ENCODE measurements around the gene FERMT3. TPM values are rescaled to one million over a fixed set of nuclear protein-coding genes. Genes with fewer than 3 reads are reported as not detected.

The FERMT3 gene
- total and polyA plus RNA-seq, 2 of the 13 experiments (the other 11 are each of a cell fraction or from before 2014, with no cell fraction given): 0.29 TPM; not detected in 1

DNA sequence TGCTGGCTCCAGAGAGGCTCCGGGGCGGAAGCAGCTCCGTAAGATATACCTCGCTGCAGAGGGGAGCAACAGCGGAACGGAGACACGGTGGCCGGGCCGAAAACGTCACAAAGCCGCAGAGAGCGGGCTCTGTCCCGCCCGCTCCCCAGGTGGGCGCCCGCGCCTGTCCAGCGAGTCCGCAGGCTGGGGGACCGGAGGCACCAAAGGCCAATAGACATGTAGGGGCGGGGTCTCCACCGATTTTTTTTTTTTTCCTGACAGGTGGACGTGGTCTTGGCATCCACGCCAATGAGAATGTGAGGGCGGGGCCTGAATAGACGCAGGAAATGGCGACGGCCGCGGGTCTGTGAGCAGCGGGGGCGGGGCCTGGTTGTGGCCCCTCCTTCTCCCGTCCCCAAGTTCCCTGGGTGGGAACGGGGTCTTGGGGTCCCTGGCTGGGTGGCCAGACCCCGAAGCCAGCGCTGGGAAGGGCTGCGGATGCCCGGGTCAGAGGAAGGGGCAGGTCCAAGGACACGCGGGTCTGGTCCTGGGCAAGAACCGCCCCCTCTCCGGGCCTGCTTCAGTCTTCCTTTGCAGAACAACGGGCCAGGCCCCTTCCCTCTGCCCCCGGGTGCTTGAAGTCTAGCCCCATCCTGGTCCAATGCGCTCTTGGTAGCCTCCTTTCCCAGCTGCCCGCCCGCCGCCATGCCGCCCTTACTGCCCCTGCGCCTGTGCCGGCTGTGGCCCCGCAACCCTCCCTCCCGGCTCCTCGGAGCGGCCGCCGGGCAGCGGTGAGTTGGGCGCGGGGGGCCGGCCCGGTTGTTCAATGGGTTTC is 23.9 kb downstream of the FERMT3 start, which contains the start of gene DNAJC4 (continued):
- TF ChIP-seq ASH2L (IDR thresholded peaks at IDR 0.05; ENCODE audit: insufficient read length, low read depth, low read length) (no peak), DMAP1 (CRISPR knock-in tag; IDR thresholded peaks at IDR 0.05) (peak; percentile 68), ZNF772 (CRISPR knock-in tag; IDR thresholded peaks at IDR 0.05) (peak; percentile 81; the same call in 1 of the 2 replicates), SKI (IDR thresholded peaks at IDR 0.05; ENCODE audit: partially characterized antibody) (peak; percentile 25), ZEB1 (IDR thresholded peaks at IDR 0.05; ENCODE audit: insufficient replicate concordance, low read depth) (peak; percentile 52), ZNF224 (CRISPR knock-in tag; IDR thresholded peaks at IDR 0.05) (0 out of 2 replicates have a peak, but pooled peaks have one; percentile 81), POLR2G (IDR thresholded peaks at IDR 0.05; ENCODE audit: low read depth, low read length) (peak; percentile 78), BCL3 (CRISPR knock-in tag; IDR thresholded peaks at IDR 0.05) (0 out of 2 replicates have a peak, but pooled peaks have one; percentile 22), HNRNPLL (IDR thresholded peaks at IDR 0.05; ENCODE audit: low read depth, low read length, poor library complexity, severe bottlenecking) (peak; percentile 62), NFKB2 (CRISPR knock-in tag; IDR thresholded peaks at IDR 0.05; ENCODE audit: borderline replicate concordance) (peak; percentile 38; the same call in 1 of the 2 replicates), ISL2 (CRISPR knock-in tag; IDR thresholded peaks at IDR 0.05) (peak; percentile 23; the same call in 1 of the 2 replicates), KAT8 (CRISPR knock-in tag; IDR thresholded peaks at IDR 0.05) (peak; percentile 58), ZNF546 (CRISPR knock-in tag; conservative IDR thresholded peaks at IDR 0.05) (no peak), ZNF263 (CRISPR knock-in tag; IDR thresholded peaks at IDR 0.05) (0 out of 2 replicates have a peak, but pooled peaks have one; percentile 21), ZNF747 (CRISPR knock-in tag; IDR thresholded peaks at IDR 0.05; ENCODE audit: borderline replicate concordance) (peak; percentile 24; the same call in 1 of the 2 replicates), ZNF329 (CRISPR knock-in tag; IDR thresholded peaks at IDR 0.05; ENCODE audit: low read depth) (0 out of 2 replicates have a peak, but pooled peaks have one; percentile 66), YEATS4 (CRISPR knock-in tag; IDR thresholded peaks at IDR 0.05; ENCODE audit: borderline replicate concordance) (peak; percentile 34; the same call in 1 of the 2 replicates), RORA (CRISPR knock-in tag; IDR thresholded peaks at IDR 0.05) (no peak), NR2F2 (IDR thresholded peaks at IDR 0.05; ENCODE audit: borderline replicate concordance, low read depth) (peak; percentile 36; the same call in 1 of the 2 replicates), MXI1 (IDR thresholded peaks at IDR 0.05; ENCODE audit: borderline replicate concordance, low read depth, low read length) (peak; percentile 84; the same call in 1 of the 3 replicates)
- TF ChIP-seq, protein P1, sequence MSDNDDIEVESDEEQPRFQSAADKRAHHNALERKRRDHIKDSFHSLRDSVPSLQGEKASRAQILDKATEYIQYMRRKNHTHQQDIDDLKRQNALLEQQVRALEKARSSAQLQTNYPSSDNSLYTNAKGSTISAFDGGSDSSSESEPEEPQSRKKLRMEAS (IDR thresholded peaks at IDR 0.05): peak; percentile 24
- TF ChIP-seq, protein P2, sequence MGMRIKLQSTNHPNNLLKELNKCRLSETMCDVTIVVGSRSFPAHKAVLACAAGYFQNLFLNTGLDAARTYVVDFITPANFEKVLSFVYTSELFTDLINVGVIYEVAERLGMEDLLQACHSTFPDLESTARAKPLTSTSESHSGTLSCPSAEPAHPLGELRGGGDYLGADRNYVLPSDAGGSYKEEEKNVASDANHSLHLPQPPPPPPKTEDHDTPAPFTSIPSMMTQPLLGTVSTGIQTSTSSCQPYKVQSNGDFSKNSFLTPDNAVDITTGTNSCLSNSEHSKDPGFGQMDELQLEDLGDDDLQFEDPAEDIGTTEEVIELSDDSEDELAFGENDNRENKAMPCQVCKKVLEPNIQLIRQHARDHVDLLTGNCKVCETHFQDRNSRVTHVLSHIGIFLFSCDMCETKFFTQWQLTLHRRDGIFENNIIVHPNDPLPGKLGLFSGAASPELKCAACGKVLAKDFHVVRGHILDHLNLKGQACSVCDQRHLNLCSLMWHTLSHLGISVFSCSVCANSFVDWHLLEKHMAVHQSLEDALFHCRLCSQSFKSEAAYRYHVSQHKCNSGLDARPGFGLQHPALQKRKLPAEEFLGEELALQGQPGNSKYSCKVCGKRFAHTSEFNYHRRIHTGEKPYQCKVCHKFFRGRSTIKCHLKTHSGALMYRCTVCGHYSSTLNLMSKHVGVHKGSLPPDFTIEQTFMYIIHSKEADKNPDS (CRISPR knock-in tag; IDR thresholded peaks at IDR 0.05): 0 out of 2 replicates have a peak, but pooled peaks have one; percentile 52
- TF ChIP-seq, protein P3, sequence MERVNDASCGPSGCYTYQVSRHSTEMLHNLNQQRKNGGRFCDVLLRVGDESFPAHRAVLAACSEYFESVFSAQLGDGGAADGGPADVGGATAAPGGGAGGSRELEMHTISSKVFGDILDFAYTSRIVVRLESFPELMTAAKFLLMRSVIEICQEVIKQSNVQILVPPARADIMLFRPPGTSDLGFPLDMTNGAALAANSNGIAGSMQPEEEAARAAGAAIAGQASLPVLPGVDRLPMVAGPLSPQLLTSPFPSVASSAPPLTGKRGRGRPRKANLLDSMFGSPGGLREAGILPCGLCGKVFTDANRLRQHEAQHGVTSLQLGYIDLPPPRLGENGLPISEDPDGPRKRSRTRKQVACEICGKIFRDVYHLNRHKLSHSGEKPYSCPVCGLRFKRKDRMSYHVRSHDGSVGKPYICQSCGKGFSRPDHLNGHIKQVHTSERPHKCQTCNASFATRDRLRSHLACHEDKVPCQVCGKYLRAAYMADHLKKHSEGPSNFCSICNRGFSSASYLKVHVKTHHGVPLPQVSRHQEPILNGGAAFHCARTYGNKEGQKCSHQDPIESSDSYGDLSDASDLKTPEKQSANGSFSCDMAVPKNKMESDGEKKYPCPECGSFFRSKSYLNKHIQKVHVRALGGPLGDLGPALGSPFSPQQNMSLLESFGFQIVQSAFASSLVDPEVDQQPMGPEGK (CRISPR knock-in tag; IDR thresholded peaks at IDR 0.05): peak; percentile 69
